ENCODE results near the gene FCRL6. TPM values are rescaled to one million over a fixed set of nuclear protein-coding genes. Genes with fewer than 3 reads are reported as not detected.

The FCRL6 gene
- total RNA-seq, 2 donors from 2014 or later, result 0.24 TPM; not detected in 1

- H3K4me1 ChIP-seq, result peaks cover 0 to 19% of the 10 kb centered on the region in 2 donors
- no peak for DNase-seq (ENCODE audit: low spot score)
- no peaks in the 10 kb centered on the region for H3K9me3 ChIP-seq
- no peak overlapping the region for H3K27ac ChIP-seq
- no peaks in the 10 kb centered on the region for H3K27me3 ChIP-seq
- TF ChIP-seq CTCF (IDR thresholded peaks at IDR 0.05), result no peak
- no peak overlapping the region for H3K4me3 ChIP-seq
- H3K36me3 ChIP-seq, result peaks cover 8% of the 10 kb centered on the region
Measured at GRCh38 chr1:159830722-159831121, 28.6 kb downstream of the FCRL6 start.

DNA sequence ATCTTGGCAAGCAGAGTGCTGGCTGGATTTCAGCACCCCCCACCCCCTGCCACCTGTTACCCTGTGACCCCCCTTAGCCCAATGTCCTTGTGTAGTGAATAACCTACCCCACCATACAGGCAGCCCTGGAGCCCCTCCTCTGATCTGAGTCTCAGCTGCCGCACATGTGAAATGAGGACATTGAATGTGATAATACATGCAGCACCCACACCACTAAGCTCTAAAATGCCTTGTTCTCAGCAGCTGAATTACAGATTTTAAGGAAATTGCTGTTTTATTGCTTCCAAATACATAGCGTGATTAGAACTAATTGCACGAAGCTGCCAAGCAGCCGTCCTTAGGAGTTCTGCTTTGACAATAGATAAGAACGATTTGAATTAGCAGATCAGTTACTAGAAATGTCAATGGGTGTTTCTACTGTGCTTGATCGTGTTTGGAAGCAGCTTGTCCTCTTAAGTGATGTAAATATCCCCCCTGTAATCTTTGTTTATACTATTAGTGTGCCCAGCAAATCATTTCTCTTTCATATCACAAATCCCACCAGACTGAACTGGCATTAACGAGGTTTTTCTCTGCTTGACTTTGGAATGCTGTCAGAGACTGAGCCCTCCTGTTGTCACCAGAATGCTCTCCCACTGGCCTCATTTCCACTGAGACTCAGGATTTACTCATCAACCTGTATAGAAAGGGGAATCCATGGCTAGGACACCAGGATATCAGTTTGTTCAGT, 29.4 kb downstream of the FCRL6 start:
- DNase-seq (ENCODE audit: low spot score), result no peak
- H3K9me3 ChIP-seq, result no peaks in the 10 kb centered on the region
- H3K27me3 ChIP-seq, result no peaks in the 10 kb centered on the region
- peaks cover 12% of the 10 kb centered on the region for H3K36me3 ChIP-seq
- peaks cover 0 to 19% of the 10 kb centered on the region in 2 donors for H3K4me1 ChIP-seq
- TF ChIP-seq CTCF (IDR thresholded peaks at IDR 0.05), result no peak
- H3K4me3 ChIP-seq, result no peak overlapping the region
- no peak overlapping the region for H3K27ac ChIP-seq

DNA sequence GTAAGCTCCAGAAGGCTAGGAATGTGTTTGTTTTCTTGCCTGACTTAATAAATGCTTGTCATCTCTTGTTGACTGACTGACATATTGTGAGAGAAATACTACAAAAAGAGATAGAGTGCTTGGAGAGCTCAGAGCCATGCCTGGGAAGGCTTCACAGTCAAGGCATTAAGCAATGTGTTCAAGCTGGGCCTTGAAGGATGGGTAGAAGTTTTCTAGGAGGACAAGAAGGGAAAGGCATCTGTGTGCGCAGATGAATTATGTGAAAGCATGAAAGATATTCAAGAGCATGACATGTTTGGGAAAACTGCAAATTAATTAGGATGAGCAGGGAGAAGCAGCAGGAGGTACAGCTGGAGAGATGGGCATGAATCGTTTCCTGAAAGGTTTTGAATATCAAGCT, 30.1 kb downstream of the FCRL6 start:
- DNase-seq (ENCODE audit: low spot score), result no peak
- H3K27ac ChIP-seq, result no peak overlapping the region
- no peak overlapping the region for H3K4me3 ChIP-seq
- TF ChIP-seq CTCF (IDR thresholded peaks at IDR 0.05), result no peak
- no peaks in the 10 kb centered on the region for H3K9me3 ChIP-seq
- H3K27me3 ChIP-seq, result no peaks in the 10 kb centered on the region
- H3K4me1 ChIP-seq, result peaks cover 0 to 19% of the 10 kb centered on the region in 2 donors
- peaks cover 18% of the 10 kb centered on the region for H3K36me3 ChIP-seq

GRCh38 chr1:159835356-159835755, 33.2 kb downstream of the FCRL6 start:
- Histone ChIP-seq H3K4me1 (peaks cover 0 to 7% of the 10 kb centered on the region in 2 donors), H3K9me3 (no peaks in the 10 kb centered on the region), H3K27ac (no peak overlapping the region), H3K36me3 (peaks cover 21% of the 10 kb centered on the region), H3K4me3 (no peak overlapping the region), H3K27me3 (no peaks in the 10 kb centered on the region)
- DNase-seq (ENCODE audit: low spot score), result no peak
- TF ChIP-seq CTCF (IDR thresholded peaks at IDR 0.05), result no peak

DNA sequence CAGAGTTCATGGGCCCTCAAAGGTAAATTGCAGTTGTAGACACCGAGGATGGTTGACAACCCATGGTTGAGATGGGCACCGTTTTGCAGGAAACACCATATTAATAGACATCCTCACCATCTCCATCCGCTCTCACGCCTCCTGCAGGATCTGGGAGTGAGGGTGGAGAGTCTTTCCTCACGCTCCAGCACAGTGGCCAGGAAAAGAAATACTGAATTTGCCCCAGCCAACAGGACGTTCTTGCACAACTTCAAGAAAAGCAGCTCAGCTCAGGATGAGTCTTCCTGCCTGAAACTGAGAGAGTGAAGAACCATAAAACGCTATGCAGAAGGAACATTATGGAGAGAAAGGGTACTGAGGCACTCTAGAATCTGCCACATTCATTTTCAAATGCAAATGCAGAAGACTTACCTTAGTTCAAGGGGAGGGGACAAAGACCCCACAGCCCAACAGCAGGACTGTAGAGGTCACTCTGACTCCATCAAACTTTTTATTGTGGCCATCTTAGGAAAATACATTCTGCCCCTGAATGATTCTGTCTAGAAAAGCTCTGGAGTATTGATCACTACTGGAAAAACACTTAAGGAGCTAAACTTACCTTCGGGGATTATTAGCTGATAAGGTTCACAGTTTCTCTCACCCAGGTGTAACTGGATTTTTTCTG, 33.8 kb downstream of the FCRL6 start:
- no peak for DNase-seq (ENCODE audit: low spot score)
- Histone ChIP-seq H3K4me1 (peaks cover 0 to 7% of the 10 kb centered on the region in 2 donors), H3K36me3 (peaks cover 21% of the 10 kb centered on the region), H3K4me3 (no peak overlapping the region), H3K9me3 (no peaks in the 10 kb centered on the region), H3K27me3 (no peaks in the 10 kb centered on the region), H3K27ac (no peak overlapping the region)
- peak in 1 of 2 donors; percentile 25 for TF ChIP-seq CTCF (IDR thresholded peaks at IDR 0.05)
